HCT116 (cell line): ENCODE measurements around the gene LCT. TPM values are rescaled to one million over a fixed set of nuclear protein-coding genes. Genes with fewer than 3 reads are reported as not detected.

Experiments used
- ATAC-seq: fragments of 200-7000 bp; cut with Tn5 transposase; 2 replicates; pipeline ENCODE4 v1.9.1; 2020; ENCODE audit warnings: mild to moderate bottlenecking, moderate library complexity
- BruUV-seq: library from RNA; stranded (reverse); fragments of 400-500 nt; replicated peaks from 2 replicates; lab custom pipeline; 2021; lab: Mats Ljungman, UMichigan
- CTCF ChIA-PET: fragments of 300-600 bp; sonication (Branson Sonifier 250); formaldehyde crosslinking; loops from one replicate; lab custom pipeline; 2021; ENCODE audit warnings: antibody characterized with exemption; lab: Charles Lee
- POLR2A ChIA-PET: fragments of 300-600, 350-600 bp; sonication (Branson Sonifier 250); formaldehyde crosslinking; loops from one replicate; lab custom pipeline; 2021; ENCODE audit warnings: antibody characterized with exemption; lab: Charles Lee
- RAD21 ChIA-PET, 2 experiments: fragments of 300-600 bp; sonication (Branson Sonifier 250); formaldehyde crosslinking; loops; one replicate each; lab custom pipeline; 2023; ENCODE audit warnings: low total read pairs in 2 of 2; ENCODE audit not compliant: uncharacterized antibody in 2 of 2, unreplicated experiment in 2 of 2, low non-redundant PET in 1 of 2; lab: Charles Lee
- DNase-seq: peaks from one replicate; pipeline ENCODE4 v3.0.0-alpha.2; 2010; ENCODE audit warnings: low read depth, low spot score
- H2AFZ ChIP-seq: fragments of 200-600 bp; shearing (Covaris generic), sonication (generic); 2 replicates; pipeline ENCODE4 v1.6.1; 2017; ENCODE audit warnings: low read depth, mixed run types, mixed read lengths, antibody characterized with exemption, low read length; ENCODE audit not compliant: poor library complexity, severe bottlenecking
- H3K27ac ChIP-seq: 2 replicates; pipeline ENCODE4 v1.5.1; 2012; ENCODE audit warnings: low read depth, low read length
- H3K27me3 ChIP-seq: fragments of 200-600 bp; sonication (generic); 2 replicates; pipeline ENCODE4 v1.6.1; 2016; ENCODE audit warnings: mixed run types, low read length, mixed read lengths; ENCODE audit not compliant: insufficient read depth
- H3K36me3 ChIP-seq, 2 experiments: fragments of 200-500 bp in 1 of 2; fragments of 200-600 bp in 1 of 2; sonication (Bioruptor generic) in 1 of 2; sonication (generic) in 1 of 2; 2 replicates each; pipeline versions ENCODE4 v1.5.1 to v1.6.1; 2014 to 2016; ENCODE audit warnings: low read length in 2 of 2, inconsistent platforms in 1 of 2, mixed read lengths in 1 of 2, mixed run types in 1 of 2; ENCODE audit not compliant: insufficient read depth in 2 of 2, control insufficient read depth in 1 of 2
- H3K4me1 ChIP-seq, 2 experiments: fragments of 200-600 bp in 1 of 2; sonication (generic) in 1 of 2; 2 replicates each; pipeline versions ENCODE4 v1.5.1 to v1.6.1; 2012 to 2017; ENCODE audit warnings: low read length in 2 of 2, inconsistent platforms in 1 of 2, mild to moderate bottlenecking in 1 of 2, mixed read lengths in 1 of 2, mixed run types in 1 of 2, moderate library complexity in 1 of 2; ENCODE audit not compliant: insufficient read depth in 2 of 2, control insufficient read depth in 1 of 2
- H3K4me2 ChIP-seq: fragments of 200-600 bp; sonication (generic); 2 replicates; pipeline ENCODE4 v1.6.1; 2017; ENCODE audit warnings: mixed run types, low read length, mixed read lengths
- H3K4me3 ChIP-seq, 2 experiments: fragments of 200-600 bp in 1 of 2; sonication (generic) in 1 of 2; replicated peaks in 1 of 2; 2 replicates each; pipeline ENCODE4 v1.5.1; 2011 to 2016; ENCODE audit warnings: low read length in 2 of 2, control low read depth in 1 of 2, low read depth in 1 of 2, mild to moderate bottlenecking in 1 of 2, mixed read lengths in 1 of 2, mixed run types in 1 of 2
- H3K79me2 ChIP-seq: fragments of 200-600 bp; sonication (generic); 2 replicates; pipeline ENCODE4 v1.6.1; 2017; ENCODE audit warnings: mild to moderate bottlenecking, mixed run types, low read length, moderate library complexity, mixed read lengths; ENCODE audit not compliant: insufficient read depth
- H3K9ac ChIP-seq: fragments of 200-600 bp; sonication (generic); 2 replicates; pipeline ENCODE4 v1.6.1; 2016; ENCODE audit warnings: low read length, mixed read lengths
- H3K9me2 ChIP-seq: fragments of 200-600 bp; sonication (generic), shearing (Covaris generic); 2 replicates; pipeline ENCODE4 v1.6.1; 2017; ENCODE audit warnings: mixed run types, mild to moderate bottlenecking, moderate library complexity; ENCODE audit not compliant: insufficient read depth
- H3K9me3 ChIP-seq, 2 experiments: fragments of 200-500 bp in 1 of 2; fragments of 200-600 bp in 1 of 2; sonication (Bioruptor generic) in 1 of 2; sonication (generic) in 1 of 2; 2 replicates each; pipeline ENCODE4 v1.6.1; 2014 to 2017; ENCODE audit warnings: low read length in 2 of 2, mixed read lengths in 2 of 2, inconsistent platforms in 1 of 2, low read depth in 1 of 2, mild to moderate bottlenecking in 1 of 2, mixed run types in 1 of 2, moderate library complexity in 1 of 2; ENCODE audit not compliant: control insufficient read depth in 1 of 2, insufficient read depth in 1 of 2
- H4K20me1 ChIP-seq: fragments of 200-600 bp; sonication (generic), shearing (Covaris generic); 2 replicates; pipeline ENCODE4 v1.6.1; 2017; ENCODE audit warnings: mixed run types, mild to moderate bottlenecking, moderate library complexity; ENCODE audit not compliant: insufficient read depth
- ELF1 ChIP-seq: IDR thresholded peaks from 2 replicates; pipeline ENCODE4 v1.6.1; 2012; ENCODE audit warnings: low read depth, borderline replicate concordance
- EZH2 ChIP-seq: fragments of 200-600 bp; sonication (generic); IDR thresholded peaks from 2 replicates; pipeline ENCODE4 v1.6.1; 2017; ENCODE audit warnings: antibody characterized with exemption, mixed run types
- REST ChIP-seq: IDR thresholded peaks from 2 replicates; pipeline ENCODE4 v1.6.1; 2012; ENCODE audit warnings: low read depth
- SP1 ChIP-seq: IDR thresholded peaks from 2 replicates; pipeline ENCODE4 v1.6.1; 2012; ENCODE audit warnings: low read depth
- intact Hi-C: fragments of 100-400 bp; cut with micrococcal nuclease; formaldehyde crosslinking; loops from 2 replicates; pipeline ENCODE4 v1.10.0; 2022
- total RNA-seq: library from RNA; stranded (reverse); gene quantifications from one replicate; pipeline ENCODE4 v1.2.1, GENCODE V29; 2021; ENCODE audit not compliant: unreplicated experiment
- TF ChIP-seq, protein P1 (sequence below): IDR thresholded peaks from 2 replicates; pipeline ENCODE4 v1.6.1; 2012
- TF ChIP-seq, protein P2 (sequence below): IDR thresholded peaks from 2 replicates; pipeline ENCODE4 v1.6.1; 2011; ENCODE audit warnings: mild to moderate bottlenecking, low read length, moderate library complexity; ENCODE audit not compliant: insufficient replicate concordance; ENCODE audit errors: extremely low read depth
- TF ChIP-seq, protein P3 (sequence below): IDR thresholded peaks from 2 replicates; pipeline ENCODE4 v1.6.1; 2012

The LCT gene
- total RNA-seq, 1 experiment from 2014 or later: 0.12 TPM

- Histone ChIP-seq H3K79me2 (no peaks in the 10 kb centered on the region; the same call in 1 of the 2 replicates), H4K20me1 (no peaks in the 10 kb centered on the region), H3K9me3 (no peaks in the 10 kb centered on the region), H3K4me1 (no peaks in the 10 kb centered on the region), H2AFZ (no peak overlapping the region), H3K4me2 (no peak overlapping the region), H3K36me3 (peaks cover 48 to 50% of the 10 kb centered on the region in 2 experiments; a peak in 3 of 4 replicates), H3K9me2 (no peaks in the 10 kb centered on the region), H3K4me3 (no peak overlapping the region), H3K9ac (no peak overlapping the region), H3K27me3 (no peaks in the 10 kb centered on the region), H3K27ac (no peak overlapping the region)
- intact Hi-C loops: no loop called here
- ChIA-PET CTCF (no interaction called here), RAD21 (no interaction called here), POLR2A (no interaction called here)
- TF ChIP-seq REST (no peak), ELF1 (no peak), EZH2 (no peak)
- TF ChIP-seq, protein P1, sequence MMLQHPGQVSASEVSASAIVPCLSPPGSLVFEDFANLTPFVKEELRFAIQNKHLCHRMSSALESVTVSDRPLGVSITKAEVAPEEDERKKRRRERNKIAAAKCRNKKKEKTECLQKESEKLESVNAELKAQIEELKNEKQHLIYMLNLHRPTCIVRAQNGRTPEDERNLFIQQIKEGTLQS: no peak
- DNase-seq (no peak), ATAC-seq (no peak)
- BruUV-seq: no TSS peak
These were observed 7.4 kb upstream of the LCT start for GRCh38 chr2:135844301-135844895.

GRCh38 chr2:135843671-135844070, 6.7 kb upstream of the LCT start:
- intact Hi-C loops: no loop called here
- H3K9me3 ChIP-seq: no peaks in the 10 kb centered on the region
- H3K36me3 ChIP-seq: peaks cover 46% of the 10 kb centered on the region in 2 experiments; a peak in 3 of 4 replicates
- no peak for DNase-seq
- H3K9ac ChIP-seq: no peak overlapping the region
- ChIA-PET CTCF (interaction anchor here (1.1 kb wide), 1 partner anchor 855 kb away, joined by 3 read pairs; no protein-coding TSS in a partner anchor), RAD21 (no interaction called here), POLR2A (no interaction called here)
- no peak overlapping the region for H3K4me3 ChIP-seq
- no peaks in the 10 kb centered on the region for H3K27me3 ChIP-seq
- no TSS peak for BruUV-seq
- H3K4me1 ChIP-seq: no peaks in the 10 kb centered on the region
- no peak for ATAC-seq
- H3K27ac ChIP-seq: no peak overlapping the region
- H3K4me2 ChIP-seq: no peak overlapping the region
- H3K79me2 ChIP-seq: no peaks in the 10 kb centered on the region; the same call in 1 of the 2 replicates
- no peaks in the 10 kb centered on the region for H3K9me2 ChIP-seq
- no peak overlapping the region for H2AFZ ChIP-seq
- no peaks in the 10 kb centered on the region for H4K20me1 ChIP-seq
- TF ChIP-seq, protein P2, sequence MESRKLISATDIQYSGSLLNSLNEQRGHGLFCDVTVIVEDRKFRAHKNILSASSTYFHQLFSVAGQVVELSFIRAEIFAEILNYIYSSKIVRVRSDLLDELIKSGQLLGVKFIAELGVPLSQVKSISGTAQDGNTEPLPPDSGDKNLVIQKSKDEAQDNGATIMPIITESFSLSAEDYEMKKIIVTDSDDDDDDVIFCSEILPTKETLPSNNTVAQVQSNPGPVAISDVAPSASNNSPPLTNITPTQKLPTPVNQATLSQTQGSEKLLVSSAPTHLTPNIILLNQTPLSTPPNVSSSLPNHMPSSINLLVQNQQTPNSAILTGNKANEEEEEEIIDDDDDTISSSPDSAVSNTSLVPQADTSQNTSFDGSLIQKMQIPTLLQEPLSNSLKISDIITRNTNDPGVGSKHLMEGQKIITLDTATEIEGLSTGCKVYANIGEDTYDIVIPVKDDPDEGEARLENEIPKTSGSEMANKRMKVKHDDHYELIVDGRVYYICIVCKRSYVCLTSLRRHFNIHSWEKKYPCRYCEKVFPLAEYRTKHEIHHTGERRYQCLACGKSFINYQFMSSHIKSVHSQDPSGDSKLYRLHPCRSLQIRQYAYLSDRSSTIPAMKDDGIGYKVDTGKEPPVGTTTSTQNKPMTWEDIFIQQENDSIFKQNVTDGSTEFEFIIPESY: no peak
- TF ChIP-seq SP1: no peak
- TF ChIP-seq REST: no peak
- TF ChIP-seq, protein P3, sequence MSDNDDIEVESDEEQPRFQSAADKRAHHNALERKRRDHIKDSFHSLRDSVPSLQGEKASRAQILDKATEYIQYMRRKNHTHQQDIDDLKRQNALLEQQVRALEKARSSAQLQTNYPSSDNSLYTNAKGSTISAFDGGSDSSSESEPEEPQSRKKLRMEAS: no peak
